Osteocyte (in vitro differentiated cells): ENCODE data around the gene DOCK3. TPM values are rescaled to one million over a fixed set of nuclear protein-coding genes. Genes with fewer than 3 reads are reported as not detected.
"Not testable (repeated sequence)": the region's sequence is repeated elsewhere in the genome, so short reads cannot be mapped to it uniquely, and the experiment has no call there.

Experiments used
- DNase-seq: peaks from one replicate; pipeline ENCODE4 v3.0.0; 2021; ENCODE audit warnings: mixed read lengths; ENCODE audit not compliant: unreplicated experiment; ENCODE audit errors: extremely low spot score
- H3K27ac Mint-ChIP-seq: one replicate; pipeline ENCODE4 v1.8.0; 2021; ENCODE audit warnings: mild to moderate bottlenecking, mixed read lengths; ENCODE audit not compliant: unreplicated experiment
- H3K27me3 Mint-ChIP-seq: one replicate; pipeline ENCODE4 v1.8.0; 2021; ENCODE audit warnings: mixed read lengths; ENCODE audit not compliant: unreplicated experiment
- H3K36me3 Mint-ChIP-seq: one replicate; pipeline ENCODE4 v1.8.0; 2021; ENCODE audit warnings: mixed read lengths; ENCODE audit not compliant: unreplicated experiment
- H3K4me1 Mint-ChIP-seq: one replicate; pipeline ENCODE4 v1.8.0; 2021; ENCODE audit warnings: mixed read lengths; ENCODE audit not compliant: unreplicated experiment
- H3K4me3 Mint-ChIP-seq: one replicate; pipeline ENCODE4 v1.8.0; 2021; ENCODE audit warnings: mild to moderate bottlenecking, moderate library complexity, mixed read lengths; ENCODE audit not compliant: unreplicated experiment
- H3K9me3 Mint-ChIP-seq: one replicate; pipeline ENCODE4 v1.8.0; 2021; ENCODE audit warnings: mixed read lengths; ENCODE audit not compliant: unreplicated experiment
- total RNA-seq: library from RNA; stranded (reverse); gene quantifications from 2 replicates; pipeline ENCODE4 v1.2.1, GENCODE V29; 2021
- TF ChIP-seq, protein P1 (sequence below): fragments of 200-600 bp; sonication (generic); IDR thresholded peaks from 2 replicates; pipeline ENCODE4 v1.5.0; 2021; ENCODE audit warnings: antibody characterized with exemption, mild to moderate bottlenecking, moderate library complexity

Gene DOCK3
- total RNA-seq, 1 donor from 2014 or later = 0.24 TPM

GRCh38 chr3:51057121-51057520 lies 382.4 kb downstream of the DOCK3 start:
- DNase-seq = no peak
- Mint-ChIP-seq H3K36me3 (no peaks in the 10 kb centered on the region), H3K27me3 (no peaks in the 10 kb centered on the region), H3K4me1 (no peaks in the 10 kb centered on the region), H3K4me3 (no peak overlapping the region), H3K27ac (no peak overlapping the region), H3K9me3 (no peaks in the 10 kb centered on the region)
- TF ChIP-seq, protein P1, sequence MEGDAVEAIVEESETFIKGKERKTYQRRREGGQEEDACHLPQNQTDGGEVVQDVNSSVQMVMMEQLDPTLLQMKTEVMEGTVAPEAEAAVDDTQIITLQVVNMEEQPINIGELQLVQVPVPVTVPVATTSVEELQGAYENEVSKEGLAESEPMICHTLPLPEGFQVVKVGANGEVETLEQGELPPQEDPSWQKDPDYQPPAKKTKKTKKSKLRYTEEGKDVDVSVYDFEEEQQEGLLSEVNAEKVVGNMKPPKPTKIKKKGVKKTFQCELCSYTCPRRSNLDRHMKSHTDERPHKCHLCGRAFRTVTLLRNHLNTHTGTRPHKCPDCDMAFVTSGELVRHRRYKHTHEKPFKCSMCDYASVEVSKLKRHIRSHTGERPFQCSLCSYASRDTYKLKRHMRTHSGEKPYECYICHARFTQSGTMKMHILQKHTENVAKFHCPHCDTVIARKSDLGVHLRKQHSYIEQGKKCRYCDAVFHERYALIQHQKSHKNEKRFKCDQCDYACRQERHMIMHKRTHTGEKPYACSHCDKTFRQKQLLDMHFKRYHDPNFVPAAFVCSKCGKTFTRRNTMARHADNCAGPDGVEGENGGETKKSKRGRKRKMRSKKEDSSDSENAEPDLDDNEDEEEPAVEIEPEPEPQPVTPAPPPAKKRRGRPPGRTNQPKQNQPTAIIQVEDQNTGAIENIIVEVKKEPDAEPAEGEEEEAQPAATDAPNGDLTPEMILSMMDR = no peak

- H3K27ac Mint-ChIP-seq = no peak overlapping the region
- TF ChIP-seq, protein P1 = no peak
- H3K9me3 Mint-ChIP-seq = no peaks in the 10 kb centered on the region
- no peaks in the 10 kb centered on the region for H3K27me3 Mint-ChIP-seq
- H3K36me3 Mint-ChIP-seq = no peaks in the 10 kb centered on the region
- H3K4me1 Mint-ChIP-seq = no peaks in the 10 kb centered on the region
- DNase-seq = no peak
- no peak overlapping the region for H3K4me3 Mint-ChIP-seq
These were observed 388.3 kb downstream of the DOCK3 start for GRCh38 chr3:51063053-51063452.

DNA sequence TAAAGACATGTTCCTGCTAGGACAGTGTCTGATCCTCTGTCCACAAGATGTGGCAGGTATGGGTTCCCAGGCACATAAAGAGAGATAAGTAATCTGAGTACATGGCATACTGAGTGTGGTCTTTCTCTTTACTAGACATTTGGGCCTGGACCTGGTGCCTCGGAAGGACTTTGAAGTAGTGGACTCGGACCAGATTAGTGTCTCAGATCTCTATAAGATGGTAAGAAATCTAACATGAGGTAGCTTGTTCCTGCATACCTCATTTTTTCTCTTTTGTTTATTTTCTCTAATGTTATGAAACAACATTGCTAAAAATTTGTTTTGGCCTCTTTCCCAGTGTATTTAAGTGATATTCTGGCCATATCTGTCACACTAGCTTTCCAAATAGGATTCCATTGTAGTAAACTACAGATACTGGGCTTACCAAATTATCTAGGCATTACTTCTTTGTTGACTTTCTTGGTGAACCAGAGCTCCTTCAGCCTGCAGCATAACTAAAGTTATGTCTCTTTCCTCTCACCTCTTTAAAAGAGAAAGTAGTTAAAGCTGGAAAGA lies 400.6 kb downstream of the DOCK3 start:
- Mint-ChIP-seq H3K4me3 (no peak overlapping the region), H3K4me1 (no peaks in the 10 kb centered on the region), H3K9me3 (no peaks in the 10 kb centered on the region), H3K27me3 (no peaks in the 10 kb centered on the region), H3K27ac (no peak overlapping the region), H3K36me3 (no peaks in the 10 kb centered on the region)
- TF ChIP-seq, protein P1 = no peak
- no peak for DNase-seq

DNA sequence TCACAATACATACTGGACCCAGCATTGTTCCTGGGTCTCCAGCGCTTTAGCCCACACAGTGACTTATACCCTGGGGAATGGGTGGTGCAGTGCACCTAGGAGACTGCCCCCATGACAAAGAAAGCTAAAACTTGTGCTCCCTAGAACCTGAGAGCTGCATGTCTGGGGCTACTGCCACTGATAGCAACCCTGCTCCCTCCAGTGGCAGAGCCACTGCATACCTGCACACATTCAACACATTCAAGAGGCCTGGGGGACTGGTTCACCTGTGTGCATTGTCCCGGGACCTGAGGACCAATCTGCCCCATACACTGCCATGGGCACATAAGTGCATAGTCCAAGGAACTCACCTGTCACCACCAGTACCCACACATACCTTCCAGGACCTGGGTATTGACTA lies 407.6 kb downstream of the DOCK3 start:
- no peak for DNase-seq
- no peak overlapping the region for H3K27ac Mint-ChIP-seq
- no peaks in the 10 kb centered on the region for H3K27me3 Mint-ChIP-seq
- H3K36me3 Mint-ChIP-seq = no peaks in the 10 kb centered on the region
- TF ChIP-seq, protein P1 = no peak
- H3K4me1 Mint-ChIP-seq = no peaks in the 10 kb centered on the region
- no peak overlapping the region for H3K4me3 Mint-ChIP-seq
- peaks cover 28% of the 10 kb centered on the region for H3K9me3 Mint-ChIP-seq

DNA sequence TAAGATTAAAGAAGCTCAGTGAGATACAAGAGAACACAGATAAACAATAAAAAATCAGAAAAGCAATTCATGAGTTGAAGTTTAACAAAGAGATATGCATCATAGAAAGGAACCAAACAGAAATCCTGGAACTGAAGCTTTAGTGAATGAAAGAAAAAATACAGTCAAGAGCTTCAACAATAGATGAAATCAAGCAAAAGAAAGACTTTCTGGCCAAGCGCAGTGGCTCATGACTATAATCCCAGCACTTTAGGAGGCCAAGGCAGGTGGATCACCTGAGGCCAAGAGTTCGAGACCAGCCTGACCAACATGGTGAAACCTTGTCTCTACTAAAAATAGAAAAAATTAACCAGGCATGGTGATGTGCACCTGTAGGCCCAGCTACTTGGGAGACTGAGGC lies 408.8 kb downstream of the DOCK3 start:
- no peaks in the 10 kb centered on the region for H3K36me3 Mint-ChIP-seq
- H3K27me3 Mint-ChIP-seq = no peaks in the 10 kb centered on the region
- no peak overlapping the region for H3K4me3 Mint-ChIP-seq
- TF ChIP-seq, protein P1 = no peak
- no peak overlapping the region for H3K27ac Mint-ChIP-seq
- peaks cover 28% of the 10 kb centered on the region for H3K9me3 Mint-ChIP-seq
- DNase-seq = no peak
- H3K4me1 Mint-ChIP-seq = no peaks in the 10 kb centered on the region

DNA sequence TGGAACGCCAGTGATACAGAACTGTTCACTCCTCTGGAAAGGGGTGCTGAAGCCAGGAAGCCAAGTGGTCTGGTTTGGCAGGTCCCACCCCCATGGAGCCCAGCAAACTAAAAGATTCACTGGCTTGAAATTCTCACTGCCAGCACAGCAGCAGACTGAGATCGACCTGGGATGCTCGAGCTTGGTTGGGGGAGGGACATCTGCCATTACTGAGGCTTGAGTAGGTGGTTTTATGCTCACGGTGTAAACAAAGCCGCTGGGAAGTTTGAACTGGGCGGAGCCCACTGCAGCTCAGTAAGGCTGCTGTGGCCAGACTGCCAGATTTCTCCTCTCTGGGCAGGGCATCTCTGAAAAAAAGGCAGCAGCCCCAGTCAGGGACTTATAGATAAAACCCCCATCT lies 417.4 kb downstream of the DOCK3 start:
- H3K36me3 Mint-ChIP-seq, H3K4me1 Mint-ChIP-seq, H3K27ac Mint-ChIP-seq, H3K9me3 Mint-ChIP-seq, H3K27me3 Mint-ChIP-seq, DNase-seq, H3K4me3 Mint-ChIP-seq: not testable (repeated sequence)

DNA sequence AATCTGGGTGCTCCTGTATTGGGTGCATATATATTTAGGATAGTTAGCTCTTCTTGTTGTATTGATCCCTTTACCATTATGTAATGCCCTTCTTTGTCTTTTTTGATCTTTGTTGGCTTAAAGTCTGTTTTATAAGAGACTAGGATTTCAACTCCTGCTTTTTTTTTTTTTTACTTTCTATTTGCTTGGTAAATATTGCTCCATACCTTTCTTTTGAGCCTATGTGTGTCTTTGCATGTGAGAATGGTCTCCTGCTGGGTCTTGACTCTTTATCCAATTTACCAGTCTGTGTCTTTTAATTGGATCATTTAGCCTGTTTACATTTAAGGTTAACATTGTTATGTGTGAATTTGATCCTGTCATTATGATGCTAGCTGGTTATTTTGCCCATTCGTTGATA lies 420.1 kb downstream of the DOCK3 start:
- not testable (repeated sequence) for DNase-seq, H3K4me1 Mint-ChIP-seq, H3K36me3 Mint-ChIP-seq, H3K9me3 Mint-ChIP-seq, H3K27ac Mint-ChIP-seq, H3K4me3 Mint-ChIP-seq, H3K27me3 Mint-ChIP-seq
